Sigmoid colon (tissue), 4 donors: Measurements from ENCODE around the gene CASP5.

Source experiments
- CTCF ChIP-seq, 4 experiments: fragments of 450-650 bp in 3 of 4; fragments of 200-600 bp in 1 of 4; IDR thresholded peaks; one replicate each; pipeline ENCODE4 v1.5.1; 2016 to 2019; ENCODE audit warnings: antibody characterized with exemption in 4 of 4, mild to moderate bottlenecking in 3 of 4, moderate library complexity in 2 of 4
- EP300 ChIP-seq, 4 donors: sonication (generic); formaldehyde crosslinking; IDR thresholded peaks; one replicate each; pipeline ENCODE4 v1.6.1; 2017; ENCODE audit warnings: antibody characterized with exemption in 4 of 4
- POLR2A ChIP-seq, 2 donors: fragments of 450-650 bp; IDR thresholded peaks; one replicate each; pipeline ENCODE4 v1.6.1; 2016; ENCODE audit warnings: antibody characterized with exemption in 2 of 2, mild to moderate bottlenecking in 2 of 2, moderate library complexity in 2 of 2
- POLR2AphosphoS5 ChIP-seq, 4 donors: sonication (generic); formaldehyde crosslinking; IDR thresholded peaks; one replicate each; pipeline ENCODE4 v1.6.1; 2017; ENCODE audit warnings: antibody characterized with exemption in 4 of 4

DNA sequence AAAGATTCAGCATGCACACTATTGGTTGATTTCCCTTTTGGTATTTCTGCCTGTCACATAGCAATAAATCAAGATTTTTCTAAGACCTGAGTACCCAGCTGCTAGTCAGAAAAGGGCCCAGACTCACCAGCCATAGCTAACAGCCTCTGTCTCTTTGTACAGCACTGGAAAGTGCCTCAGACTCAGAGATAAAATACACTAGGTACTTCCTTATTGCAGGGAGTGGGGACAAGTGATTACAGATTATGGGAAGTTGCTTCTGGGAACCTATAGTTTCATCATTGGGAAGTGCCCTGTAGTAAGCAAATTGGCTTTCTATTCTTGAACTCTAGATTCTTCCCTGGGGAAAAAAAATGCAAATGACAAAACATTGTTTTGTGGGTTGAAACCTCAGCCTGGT is at the start of gene CASP5:
- TF ChIP-seq CTCF (IDR thresholded peaks at IDR 0.05) (no peak), POLR2AphosphoS5 (IDR thresholded peaks at IDR 0.05) (no peak), EP300 (IDR thresholded peaks at IDR 0.05) (no peak), POLR2A (IDR thresholded peaks at IDR 0.05) (no peak)
